Neural cell (in vitro differentiated cells): ENCODE results near the gene DPPA2. TPM values are rescaled to one million over a fixed set of nuclear protein-coding genes. Genes with fewer than 3 reads are reported as not detected.

Experiments used
- H2AFZ ChIP-seq: fragments of 200-600, 300-800 bp; sonication (generic), shearing (Covaris generic); 2 replicates; pipeline ENCODE4 v1.6.0; 2014; ENCODE audit warnings: low read depth, mild to moderate bottlenecking, antibody characterized with exemption, low read length, moderate library complexity
- H3F3A ChIP-seq: fragments of 200-600 bp; shearing (Covaris generic); 2 replicates; pipeline ENCODE4 v1.6.1; 2016; ENCODE audit warnings: mild to moderate bottlenecking, moderate library complexity, mixed read lengths, antibody characterized with exemption, low read length; ENCODE audit not compliant: insufficient read depth, poor library complexity, severe bottlenecking
- H3K27ac ChIP-seq: fragments of 200-600, 300-800 bp; sonication (generic), shearing (Covaris generic); 2 replicates; pipeline ENCODE4 v1.5.1; 2014; ENCODE audit warnings: mild to moderate bottlenecking, low read length, moderate library complexity
- H3K27me3 ChIP-seq: fragments of 300-800, 200-600 bp; sonication (generic), shearing (Covaris generic); 2 replicates; pipeline ENCODE4 v1.6.0; 2014; ENCODE audit warnings: mild to moderate bottlenecking, low read depth, low read length, moderate library complexity; ENCODE audit not compliant: insufficient read depth
- H3K36me3 ChIP-seq: fragments of 300-800, 200-600 bp; sonication (generic), shearing (Covaris generic); 2 replicates; pipeline ENCODE4 v1.5.1; 2014; ENCODE audit warnings: mild to moderate bottlenecking, antibody characterized with exemption, low read length, moderate library complexity; ENCODE audit not compliant: insufficient read depth
- H3K4me2 ChIP-seq: fragments of 300-800, 200-600 bp; sonication (generic), shearing (Covaris generic); 2 replicates; pipeline ENCODE4 v1.6.0; 2014; ENCODE audit warnings: mild to moderate bottlenecking, low read length
- H3K4me3 ChIP-seq: fragments of 300-800, 200-600 bp; sonication (generic), shearing (Covaris generic); 2 replicates; pipeline ENCODE4 v1.5.1; 2014; ENCODE audit warnings: mild to moderate bottlenecking, low read length, moderate library complexity
- H3K79me2 ChIP-seq: fragments of 200-600 bp; shearing (Covaris generic); replicated peaks from 2 replicates; pipeline ENCODE4 v1.6.0; 2014; ENCODE audit warnings: mild to moderate bottlenecking, low read length, moderate library complexity; ENCODE audit not compliant: insufficient read depth
- H3K9ac ChIP-seq: fragments of 300-800, 200-600 bp; sonication (generic), shearing (Covaris generic); 2 replicates; pipeline ENCODE4 v1.6.1; 2016; ENCODE audit warnings: mild to moderate bottlenecking, low read length, mixed read lengths
- H3K9me2 ChIP-seq: fragments of 200-600 bp; shearing (Covaris generic); 2 replicates; pipeline ENCODE4 v1.6.1; 2016; ENCODE audit warnings: mild to moderate bottlenecking, low read length, mixed read lengths; ENCODE audit not compliant: insufficient read depth
- H3K9me3 ChIP-seq: fragments of 200-600, 300-800 bp; sonication (generic), shearing (Covaris generic); 2 replicates; pipeline ENCODE4 v1.6.1; 2016; ENCODE audit warnings: mild to moderate bottlenecking, mixed run types, low read length, moderate library complexity, mixed read lengths
- H4K20me1 ChIP-seq: fragments of 200-600 bp; shearing (Covaris generic); 2 replicates; pipeline ENCODE4 v1.6.1; 2016; ENCODE audit warnings: mild to moderate bottlenecking, mixed run types; ENCODE audit not compliant: insufficient read depth
- CTCF ChIP-seq: fragments of 450-650 bp; IDR thresholded peaks from 2 replicates; pipeline ENCODE4 v1.5.1; 2014; ENCODE audit warnings: antibody characterized with exemption, mild to moderate bottlenecking, moderate library complexity; ENCODE audit not compliant: poor library complexity, severe bottlenecking
- EP300 ChIP-seq: fragments of 450-650 bp; conservative IDR thresholded peaks from 2 replicates; pipeline ENCODE4 v1.6.1; 2014; ENCODE audit warnings: antibody characterized with exemption, mild to moderate bottlenecking, moderate library complexity; ENCODE audit not compliant: poor library complexity, severe bottlenecking
- EZH2 ChIP-seq: fragments of 200-600, 300-800 bp; shearing (Covaris generic), sonication (generic); IDR thresholded peaks from 2 replicates; pipeline ENCODE4 v1.6.1; 2014; ENCODE audit warnings: antibody characterized with exemption, low read length, borderline replicate concordance, mild to moderate bottlenecking; ENCODE audit not compliant: insufficient read depth, poor library complexity, severe bottlenecking
- MXI1 ChIP-seq: fragments of 450-650 bp; conservative IDR thresholded peaks from 2 replicates; pipeline ENCODE4 v1.6.1; 2014; ENCODE audit warnings: antibody characterized with exemption, mild to moderate bottlenecking; ENCODE audit not compliant: poor library complexity, severe bottlenecking
- POLR2AphosphoS5 ChIP-seq: IDR thresholded peaks from 2 replicates; pipeline ENCODE4 v1.6.1; 2012
- RAD21 ChIP-seq: fragments of 450-650 bp; conservative IDR thresholded peaks from 2 replicates; pipeline ENCODE4 v1.6.1; 2014; ENCODE audit warnings: antibody characterized with exemption, mild to moderate bottlenecking, moderate library complexity
- REST ChIP-seq: IDR thresholded peaks from 2 replicates; pipeline ENCODE4 v1.6.1; 2012; ENCODE audit warnings: borderline replicate concordance
- SMC3 ChIP-seq: fragments of 450-650 bp; conservative IDR thresholded peaks from 2 replicates; pipeline ENCODE4 v1.6.1; 2014; ENCODE audit warnings: antibody characterized with exemption, mild to moderate bottlenecking, moderate library complexity; ENCODE audit not compliant: poor library complexity
- TAF1 ChIP-seq: IDR thresholded peaks from 2 replicates; pipeline ENCODE4 v1.6.1; 2012; ENCODE audit warnings: low read depth
- polyA plus RNA-seq: library from polyadenylated mRNA; depleted of rRNA; stranded (reverse); fragments of >200 nt; gene quantifications from 2 replicates; pipeline ENCODE4 v1.2.3, GENCODE V29; 2014

Gene DPPA2
- polyA plus RNA-seq, 1 donor from 2014 or later = not detected

GRCh38 chr3:109278546-109278945 lies 37.8 kb downstream of the DPPA2 start:
- Histone ChIP-seq H3F3A (no peaks in the 10 kb centered on the region), H2AFZ (no peak overlapping the region), H4K20me1 (no peaks in the 10 kb centered on the region), H3K36me3 (no peaks in the 10 kb centered on the region), H3K27me3 (no peaks in the 10 kb centered on the region), H3K9me3 (no peaks in the 10 kb centered on the region), H3K79me2 (no peaks in the 10 kb centered on the region), H3K9ac (no peak overlapping the region), H3K4me2 (no peak overlapping the region), H3K27ac (no peak overlapping the region), H3K4me3 (no peak overlapping the region), H3K9me2 (no peaks in the 10 kb centered on the region)
- TF ChIP-seq TAF1 (no peak), POLR2AphosphoS5 (no peak), REST (no peak), RAD21 (no peak), SMC3 (no peak), EZH2 (no peak), EP300 (no peak), CTCF (no peak), MXI1 (no peak)

GRCh38 chr3:109278141-109278540 lies 38.2 kb downstream of the DPPA2 start:
- H3K4me3 ChIP-seq = no peak overlapping the region
- H4K20me1 ChIP-seq = no peaks in the 10 kb centered on the region
- H3K36me3 ChIP-seq = no peaks in the 10 kb centered on the region
- no peak overlapping the region for H2AFZ ChIP-seq
- H3K9ac ChIP-seq = no peak overlapping the region
- H3K9me2 ChIP-seq = no peaks in the 10 kb centered on the region
- H3K79me2 ChIP-seq = no peaks in the 10 kb centered on the region
- H3K27me3 ChIP-seq = no peaks in the 10 kb centered on the region
- H3K9me3 ChIP-seq = no peaks in the 10 kb centered on the region
- no peak overlapping the region for H3K27ac ChIP-seq
- TF ChIP-seq SMC3 (no peak), TAF1 (no peak), EZH2 (no peak), POLR2AphosphoS5 (no peak), EP300 (no peak), CTCF (no peak), REST (no peak), RAD21 (no peak), MXI1 (no peak)
- no peaks in the 10 kb centered on the region for H3F3A ChIP-seq
- H3K4me2 ChIP-seq = no peak overlapping the region
